Heart right ventricle (tissue), 16 donors: ENCODE measurements around the gene ZBTB18. TPM values are rescaled to one million over a fixed set of nuclear protein-coding genes. Genes with fewer than 3 reads are reported as not detected.

ENCODE experiments used
- ATAC-seq, 8 donors: fragments of 200-7000 bp; cut with Tn5 transposase; one replicate each; pipeline ENCODE4 v1.9.1; 2020; ENCODE audit warnings: mild to moderate bottlenecking in 8 of 8, moderate library complexity in 8 of 8, moderate number of reproducible peaks in 1 of 8
- DNase-seq, 2 donors: peaks; one replicate each; pipeline ENCODE4 v3.0.0-alpha.2; 2020
- H3K27ac ChIP-seq, 10 donors: fragments of 200-600 bp; sonication (generic) in 2 of 10; one replicate each; pipeline versions ENCODE4 v1.5.0 to v1.8.0; 2020 to 2022; ENCODE audit warnings: mild to moderate bottlenecking in 3 of 10
- H3K27me3 ChIP-seq, 7 donors: fragments of 200-600 bp; one replicate each; pipeline ENCODE4 v1.8.0; 2021 to 2022; ENCODE audit warnings: mild to moderate bottlenecking in 2 of 7
- H3K36me3 ChIP-seq, 9 donors: fragments of 200-600 bp; sonication (generic) in 1 of 9; one replicate each; pipeline versions ENCODE4 v1.5.0 to v1.8.0; 2020 to 2022; ENCODE audit warnings: mild to moderate bottlenecking in 2 of 9
- H3K4me1 ChIP-seq, 9 donors: fragments of 200-600 bp; sonication (generic) in 1 of 9; one replicate each; pipeline versions ENCODE4 v1.5.0 to v1.8.0; 2020 to 2022; ENCODE audit warnings: mild to moderate bottlenecking in 4 of 9
- H3K4me3 ChIP-seq, 10 donors: fragments of 200-600 bp; sonication (generic) in 2 of 10; one replicate each; pipeline versions ENCODE4 v1.5.0 to v1.8.0; 2020 to 2022; ENCODE audit warnings: mild to moderate bottlenecking in 7 of 10, moderate library complexity in 2 of 10
- H3K9me3 ChIP-seq, 11 donors: fragments of 200-600 bp in 10 of 11; sonication (generic) in 2 of 11; one replicate each; pipeline versions ENCODE4 v1.5.0 to v1.8.0; 2013 to 2022; ENCODE audit warnings: mild to moderate bottlenecking in 2 of 11, control low read depth in 1 of 11, moderate library complexity in 1 of 11
- CTCF ChIP-seq, 9 donors: fragments of 200-600 bp; sonication (generic) in 2 of 9; IDR thresholded peaks; one replicate each; pipeline versions ENCODE4 v1.5.0 to v1.8.0; 2021 to 2022; ENCODE audit warnings: antibody characterized with exemption in 9 of 9, mild to moderate bottlenecking in 5 of 9, moderate library complexity in 1 of 9
- WGBS, 2 donors: extraction: QIAGEN DNeasy Blood & Tissue Kit; methylation state at CpG; one replicate each; pipeline ENCODE4 v1.1.7; 2013; ENCODE audit warnings: inconsistent platforms in 1 of 2; 5-methylcytosine and 5-hydroxymethylcytosine counted together
- intact Hi-C, 10 donors: fragments of 100-400 bp; cut with DNase I; formaldehyde crosslinking; loops; one replicate each; pipeline versions ENCODE4 v1.11.1 to v1.14.2; 2022
- polyA plus RNA-seq, 2 donors: library from polyadenylated mRNA; stranded (reverse); fragments of 200-250 nt; gene quantifications; one replicate each; pipeline ENCODE4 v1.2.3, GENCODE V29; 2013
- total RNA-seq, 10 donors: library from RNA; stranded (reverse); fragmentation: NEBNext Ultra II Directional in 3 of 10; extraction: Animal tissue kit (Norgen Biotek cat#: 25700) in 3 of 10; gene quantifications; one replicate each; pipeline versions ENCODE4 v1.2.1 to v1.2.4, GENCODE V29; 2021 to 2023
- donor health status: Arrhythmogenic right ventricular cardiomyopathy.
- donor health status: ischemic (EF 13 %, LVEDD 7.1; RV severe dilation, severe dysfunction).
- donor health status: healthy with polysubstance abuse.
- donor health status: DM: no; HTN: yes; CAD: no.
- donor health status: DM: no; HTN: no; CAD: no.
- donor health status: ischemic (EF 25% LVEDD 6.9; RV normal size, moderate dysfunction).
- donor health status: ischemic (EF 25% LVEDD 5.7; RV mildly dilated, moderate dysfunction).
- donor health status: healthy.
- donor health status: DM: yes; HTN: yes; CAD: no.
- donor health status: Ischemic cardiomyopathy.
- donor health status: ischemic (EF 35%, LVEDD 5.7; RV mildly dilated, moderate dysfunction).
- donor health status: nonischemic (EF 11% LVEDD 7.7; RV severe dilation, severe dysfunction).
- donor health status: DM: yes; HTN: yes; CAD: no.
- donor health status: PGD.
- donor health status: ischemic (EF 29% LVEDD 5.4; RV normal size, mild dysfunction).
- donor health status: nonischemic (EF 23%, LVEDD 6.1; RV moderate dilation, normal function).

The ZBTB18 gene
- total and polyA plus RNA-seq, 12 donors: 7.5 to 33.7 (median 20.5) TPM

- intact Hi-C loops: no loop called here
- TF ChIP-seq CTCF (IDR thresholded peaks at IDR 0.05): no peak
- Histone ChIP-seq H3K27ac (no peak overlapping the region), H3K27me3 (no peaks in the 10 kb centered on the region), H3K36me3 (peaks cover 0 to 12% (median 2%) of the 10 kb centered on the region in 9 donors), H3K9me3 (no peaks in the 10 kb centered on the region), H3K4me3 (no peak overlapping the region), H3K4me1 (peaks cover 0 to 17% (median 7%) of the 10 kb centered on the region in 9 donors)
- WGBS, 2 donors: 95 to 97% methylated on average over 2 of the region's 2 CpGs
- no peak for ATAC-seq
- DNase-seq: no peak
Measured at GRCh38 chr1:244060686-244061085, 9.6 kb downstream of the ZBTB18 start.

- Histone ChIP-seq H3K27ac (no peak overlapping the region), H3K9me3 (no peaks in the 10 kb centered on the region), H3K4me1 (peaks cover 0 to 7% (median under 1%) of the 10 kb centered on the region in 9 donors), H3K4me3 (no peak overlapping the region), H3K36me3 (no peaks in the 10 kb centered on the region), H3K27me3 (peaks cover 0 to 3% (median 0%) of the 10 kb centered on the region in 7 donors)
- no peak for TF ChIP-seq CTCF (IDR thresholded peaks at IDR 0.05)
- 86 to 92% methylated on average over 4 of the region's 4 CpGs for WGBS, 2 donors
- no peak for ATAC-seq
- no peak for DNase-seq
- intact Hi-C loops: no loop called here
Measured at GRCh38 chr1:244062156-244062725, 11.2 kb downstream of the ZBTB18 start.

- TF ChIP-seq CTCF (IDR thresholded peaks at IDR 0.05): no peak
- DNase-seq (no peak), ATAC-seq (no peak)
- Histone ChIP-seq H3K36me3 (no peaks in the 10 kb centered on the region), H3K27me3 (peaks cover 0 to 5% (median 0%) of the 10 kb centered on the region in 7 donors), H3K4me1 (peaks cover 0 to 3% (median 0%) of the 10 kb centered on the region in 9 donors), H3K9me3 (no peaks in the 10 kb centered on the region), H3K27ac (no peak overlapping the region), H3K4me3 (no peak overlapping the region)
- intact Hi-C loops: no loop called here
- WGBS, 2 donors: 66 to 72% methylated on average over 6 of the region's 6 CpGs
Measured at GRCh38 chr1:244063498-244063897, 12.4 kb downstream of the ZBTB18 start.

- no peak overlapping the region for H3K4me3 ChIP-seq
- H3K36me3 ChIP-seq: no peaks in the 10 kb centered on the region
- peaks cover 0 to 9% (median 0%) of the 10 kb centered on the region in 7 donors for H3K27me3 ChIP-seq
- no peaks in the 10 kb centered on the region for H3K9me3 ChIP-seq
- 95% methylated on average over 8 of the region's 8 CpGs for WGBS, 2 donors
- no peak overlapping the region for H3K27ac ChIP-seq
- ATAC-seq (no peak), DNase-seq (no peak)
- intact Hi-C loops: no loop called here
- H3K4me1 ChIP-seq: peaks cover 0 to 3% (median 0%) of the 10 kb centered on the region in 9 donors
- TF ChIP-seq CTCF (IDR thresholded peaks at IDR 0.05): no peak
Measured at GRCh38 chr1:244064621-244065020, 13.5 kb downstream of the ZBTB18 start.
